HAP-1 (cell line): ENCODE results near the gene NSUN7.
"Not testable (repeated sequence)": the region's sequence is repeated elsewhere in the genome, so short reads cannot be mapped to it uniquely, and the experiment has no call there.

Experiments
- DNase-seq, 2 experiments: peaks; one replicate each; pipeline ENCODE4 v3.0.0-alpha.2; 2016 to 2020; ENCODE audit warnings: low spot score in 2 of 2
- H3K27me3 ChIP-seq: fragments of 250-450 bp; sonication (Bioruptor Pico); 2 replicates; pipeline ENCODE4 v1.5.1; 2020; ENCODE audit warnings: low read depth, mild to moderate bottlenecking, moderate library complexity
- H3K36me3 ChIP-seq: fragments of 250-450 bp; sonication (Bioruptor Pico); replicated peaks from 2 replicates; pipeline ENCODE4 v1.5.1; 2020; ENCODE audit warnings: mild to moderate bottlenecking
- H3K4me1 ChIP-seq: fragments of 250-450 bp; sonication (Bioruptor Pico); 2 replicates; pipeline ENCODE4 v1.5.1; 2020; ENCODE audit warnings: mild to moderate bottlenecking
- H3K4me3 ChIP-seq: fragments of 250-450 bp; sonication (Bioruptor Pico); 2 replicates; pipeline ENCODE4 v1.5.1; 2020; ENCODE audit warnings: mild to moderate bottlenecking, moderate library complexity
- H3K9me3 ChIP-seq: fragments of 250-450 bp; sonication (Bioruptor Pico); 2 replicates; pipeline ENCODE4 v1.5.1; 2020; ENCODE audit warnings: mild to moderate bottlenecking, moderate library complexity
- in situ Hi-C: fragments of 300-500 bp; cut with MboI; formaldehyde crosslinking; loops from 3 replicates; pipeline ENCODE4 v1.14.3; 2020; ENCODE audit warnings: low sequenced_read_pairs, inconsistent platforms, mixed read lengths

NSUN7 gene

DNA sequence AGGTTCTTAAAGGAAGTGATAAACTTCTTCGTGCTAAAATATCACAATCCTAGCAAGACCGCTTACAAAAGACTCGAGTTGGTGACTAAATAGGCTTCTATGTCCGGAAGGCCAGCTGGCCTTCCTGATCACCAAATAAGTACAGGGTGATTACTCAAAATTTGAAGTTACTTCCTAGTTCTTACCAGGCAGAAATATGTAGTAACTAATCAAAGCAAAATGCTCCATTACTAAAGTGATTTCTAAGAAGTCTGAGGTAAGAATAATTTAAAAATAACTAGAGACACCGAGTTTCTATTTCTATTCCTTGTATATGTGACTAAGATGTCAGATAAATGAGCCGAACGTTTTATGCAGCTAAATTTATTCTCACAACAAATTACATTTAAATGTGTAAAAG lies 62.2 kb downstream of the NSUN7 start:
- Histone ChIP-seq H3K36me3 (peaks cover 8% of the 10 kb centered on the region; the same call in 1 of the 2 replicates), H3K9me3 (no peaks in the 10 kb centered on the region), H3K4me1 (no peaks in the 10 kb centered on the region), H3K4me3 (no peak overlapping the region), H3K27me3 (no peaks in the 10 kb centered on the region)
- in situ Hi-C loops, result no loop called here
- DNase-seq, result no peak

- no peaks in the 10 kb centered on the region for H3K9me3 ChIP-seq
- H3K27me3 ChIP-seq, result no peaks in the 10 kb centered on the region
- no peak overlapping the region for H3K4me3 ChIP-seq
- in situ Hi-C loops, result no loop called here
- DNase-seq, result no peak
- no peaks in the 10 kb centered on the region for H3K4me1 ChIP-seq
- H3K36me3 ChIP-seq, result peaks cover 8% of the 10 kb centered on the region
Measured at GRCh38 chr4:40812386-40812785, 62.6 kb downstream of the NSUN7 start.

- Histone ChIP-seq H3K9me3 (no peaks in the 10 kb centered on the region), H3K27me3 (no peaks in the 10 kb centered on the region), H3K4me1 (no peaks in the 10 kb centered on the region), H3K36me3 (peaks cover 8% of the 10 kb centered on the region), H3K4me3 (no peak overlapping the region)
- no peak for DNase-seq
- in situ Hi-C loops, result no loop called here
Measured at GRCh38 chr4:40812856-40813255, 63.1 kb downstream of the NSUN7 start.

GRCh38 chr4:40817157-40817556 lies 67.4 kb downstream of the NSUN7 start:
- not testable (repeated sequence) for DNase-seq
- H3K36me3 ChIP-seq, result peaks cover 21% of the 10 kb centered on the region

GRCh38 chr4:40820101-40820500 lies 70.3 kb downstream of the NSUN7 start:
- DNase-seq, result no peak
- Histone ChIP-seq H3K4me1 (no peaks in the 10 kb centered on the region), H3K36me3 (peaks cover 33% of the 10 kb centered on the region), H3K9me3 (no peaks in the 10 kb centered on the region), H3K27me3 (no peaks in the 10 kb centered on the region), H3K4me3 (no peak overlapping the region)
- in situ Hi-C loops, result no loop called here

More at GRCh38 chr4:40817157-40817556, 67.4 kb downstream of the NSUN7 start:
- H3K9me3 ChIP-seq, H3K4me1 ChIP-seq, H3K4me3 ChIP-seq, H3K27me3 ChIP-seq, in situ Hi-C loops: not testable (repeated sequence)

DNA sequence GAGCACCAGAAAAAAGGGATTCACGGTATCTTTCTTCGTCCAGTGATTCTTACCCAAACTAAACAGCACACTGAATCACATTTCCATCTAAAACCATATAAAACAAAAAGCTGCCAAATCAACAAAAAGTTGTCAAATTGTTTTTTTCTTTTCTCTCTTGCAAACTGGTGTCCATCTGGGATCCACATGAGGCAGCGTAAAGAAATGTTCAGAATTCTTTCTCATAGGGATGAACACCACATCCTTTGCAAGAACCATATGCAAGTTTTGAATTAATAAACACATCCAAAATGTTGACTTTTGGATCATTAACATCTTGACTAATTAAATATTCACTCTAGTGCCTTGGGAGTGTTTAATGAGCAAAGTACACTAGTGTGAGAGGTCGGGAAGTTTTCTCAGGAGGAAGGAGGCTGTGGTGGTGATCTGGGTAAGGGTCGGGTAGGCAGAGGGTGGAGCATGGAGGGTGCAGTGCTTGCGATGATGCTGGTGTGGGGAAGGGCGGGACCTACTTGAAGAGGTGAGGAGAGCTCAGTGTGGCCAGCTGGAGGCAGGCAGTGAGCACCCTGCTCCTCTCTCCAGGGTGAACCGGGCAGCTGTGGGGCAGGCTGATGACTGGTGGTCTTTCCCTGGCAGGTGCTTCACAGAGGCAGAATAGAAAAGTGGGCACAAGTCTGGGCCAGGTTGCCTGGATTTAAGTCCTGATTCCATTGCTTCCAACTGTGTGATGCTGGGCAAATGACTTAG lies 72.8 kb downstream of the NSUN7 start:
- H3K4me1 ChIP-seq, result no peaks in the 10 kb centered on the region
- H3K36me3 ChIP-seq, result peaks cover 30% of the 10 kb centered on the region
- DNase-seq, result no peak
- no peak overlapping the region for H3K4me3 ChIP-seq
- H3K27me3 ChIP-seq, result no peaks in the 10 kb centered on the region
- in situ Hi-C loops, result no loop called here
- no peaks in the 10 kb centered on the region for H3K9me3 ChIP-seq

DNA sequence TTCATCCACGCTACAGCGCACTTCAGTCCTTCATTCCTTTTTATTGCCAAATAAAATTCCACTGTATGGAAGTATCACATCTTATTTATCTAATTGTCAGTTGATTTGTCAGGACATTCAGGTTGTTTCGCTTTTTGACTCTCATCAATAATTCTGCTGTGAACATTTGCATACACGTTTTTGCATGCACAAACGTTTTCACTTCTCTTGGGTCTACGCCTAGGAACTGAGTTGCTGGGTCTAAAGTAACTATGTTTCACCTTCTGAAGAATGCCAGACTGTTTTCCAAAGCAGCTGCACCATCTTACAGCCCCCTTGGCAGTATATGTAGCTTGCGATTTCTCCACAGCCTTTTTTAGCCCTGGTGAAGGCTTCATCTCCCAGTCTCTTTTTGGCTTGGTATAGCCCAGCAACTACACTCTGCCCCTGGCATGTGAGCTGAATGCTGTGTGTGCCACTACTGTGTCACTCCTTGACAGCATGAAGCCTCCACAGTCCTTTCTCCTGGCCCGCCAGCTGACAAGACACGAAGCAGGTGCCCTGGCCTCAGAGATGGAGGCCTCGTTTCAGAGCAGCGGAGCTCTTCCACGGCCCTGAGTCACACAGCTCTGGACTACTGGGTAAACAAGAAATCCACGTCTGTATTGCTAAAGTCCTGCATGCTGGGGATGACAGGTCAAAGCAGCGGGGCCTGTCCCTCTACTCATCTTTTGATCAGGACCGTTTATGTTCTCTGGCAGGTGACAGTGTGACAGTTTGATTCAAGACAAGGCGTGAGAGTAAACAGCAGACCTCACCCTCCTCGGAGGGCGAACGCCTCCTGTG lies 75.5 kb downstream of the NSUN7 start:
- no peaks in the 10 kb centered on the region for H3K27me3 ChIP-seq
- no peaks in the 10 kb centered on the region for H3K4me1 ChIP-seq
- DNase-seq, result no peak
- peaks cover 30% of the 10 kb centered on the region for H3K36me3 ChIP-seq
- H3K9me3 ChIP-seq, result no peaks in the 10 kb centered on the region
- no peak overlapping the region for H3K4me3 ChIP-seq
- in situ Hi-C loops, result no loop called here

- Histone ChIP-seq H3K27me3 (no peaks in the 10 kb centered on the region), H3K4me3 (no peak overlapping the region), H3K9me3 (no peaks in the 10 kb centered on the region), H3K36me3 (peaks cover 21% of the 10 kb centered on the region), H3K4me1 (peaks cover 6% of the 10 kb centered on the region; the same call in 1 of the 2 replicates)
- in situ Hi-C loops, result no loop called here
- DNase-seq, result no peak
Measured at GRCh38 chr4:40826821-40827220, 77.1 kb downstream of the NSUN7 start.

DNA sequence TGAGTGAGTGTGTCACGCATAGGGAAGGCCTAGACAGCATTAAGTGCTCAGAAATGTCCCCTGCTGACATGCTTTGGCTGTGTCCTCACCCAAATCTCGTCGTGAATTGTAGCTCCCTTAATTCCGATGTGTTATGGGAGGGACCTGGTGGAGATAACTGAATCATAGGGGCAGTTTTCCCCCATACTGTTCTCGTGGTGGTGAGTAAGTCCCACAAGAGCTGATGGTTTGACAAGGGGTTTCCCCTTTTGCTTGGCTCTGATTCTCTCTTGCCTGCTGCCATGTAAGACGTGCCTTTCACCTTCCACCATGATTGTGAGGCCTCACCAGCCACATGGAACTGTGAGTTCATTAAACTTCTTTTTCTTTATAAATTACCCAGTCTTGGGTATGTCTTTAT lies 78.0 kb downstream of the NSUN7 start:
- H3K4me1 ChIP-seq, result peaks cover 8% of the 10 kb centered on the region; the same call in 1 of the 2 replicates
- H3K9me3 ChIP-seq, result no peaks in the 10 kb centered on the region
- H3K36me3 ChIP-seq, result peaks cover 12% of the 10 kb centered on the region
- in situ Hi-C loops, result no loop called here
- H3K27me3 ChIP-seq, result no peaks in the 10 kb centered on the region
- no peak overlapping the region for H3K4me3 ChIP-seq
- no peak for DNase-seq

DNA sequence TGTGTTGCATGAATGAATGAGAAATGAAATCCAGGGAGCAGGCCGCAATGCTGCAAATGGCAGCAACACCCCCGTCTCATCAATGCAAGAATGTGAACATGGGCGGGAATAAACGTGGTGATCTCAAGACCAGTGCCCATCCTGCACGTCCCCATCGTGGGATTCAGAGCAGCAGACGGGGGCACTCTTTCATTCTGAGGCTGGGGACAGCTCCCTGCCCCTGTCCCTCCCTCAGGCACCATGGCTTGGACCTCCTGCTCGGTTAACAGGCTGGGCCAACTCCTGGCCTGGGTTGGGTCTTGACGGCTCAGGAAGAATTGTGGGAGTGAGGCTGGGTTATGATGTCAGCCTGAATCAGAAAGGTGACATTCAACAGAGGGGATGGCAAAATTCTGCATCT lies 78.9 kb downstream of the NSUN7 start:
- H3K9me3 ChIP-seq, result no peaks in the 10 kb centered on the region
- DNase-seq, result no peak
- H3K4me1 ChIP-seq, result peaks cover 8% of the 10 kb centered on the region; the same call in 1 of the 2 replicates
- no peaks in the 10 kb centered on the region for H3K27me3 ChIP-seq
- H3K36me3 ChIP-seq, result peaks cover 2% of the 10 kb centered on the region; the same call in 1 of the 2 replicates
- in situ Hi-C loops, result no loop called here
- no peak overlapping the region for H3K4me3 ChIP-seq

GRCh38 chr4:40829586-40829985 lies 79.8 kb downstream of the NSUN7 start:
- peaks cover 2% of the 10 kb centered on the region; the same call in 1 of the 2 replicates for H3K36me3 ChIP-seq
- no peaks in the 10 kb centered on the region for H3K9me3 ChIP-seq
- H3K27me3 ChIP-seq, result no peaks in the 10 kb centered on the region
- in situ Hi-C loops, result no loop called here
- H3K4me3 ChIP-seq, result no peak overlapping the region
- DNase-seq, result no peak
- H3K4me1 ChIP-seq, result peaks cover 8% of the 10 kb centered on the region; the same call in 1 of the 2 replicates

DNA sequence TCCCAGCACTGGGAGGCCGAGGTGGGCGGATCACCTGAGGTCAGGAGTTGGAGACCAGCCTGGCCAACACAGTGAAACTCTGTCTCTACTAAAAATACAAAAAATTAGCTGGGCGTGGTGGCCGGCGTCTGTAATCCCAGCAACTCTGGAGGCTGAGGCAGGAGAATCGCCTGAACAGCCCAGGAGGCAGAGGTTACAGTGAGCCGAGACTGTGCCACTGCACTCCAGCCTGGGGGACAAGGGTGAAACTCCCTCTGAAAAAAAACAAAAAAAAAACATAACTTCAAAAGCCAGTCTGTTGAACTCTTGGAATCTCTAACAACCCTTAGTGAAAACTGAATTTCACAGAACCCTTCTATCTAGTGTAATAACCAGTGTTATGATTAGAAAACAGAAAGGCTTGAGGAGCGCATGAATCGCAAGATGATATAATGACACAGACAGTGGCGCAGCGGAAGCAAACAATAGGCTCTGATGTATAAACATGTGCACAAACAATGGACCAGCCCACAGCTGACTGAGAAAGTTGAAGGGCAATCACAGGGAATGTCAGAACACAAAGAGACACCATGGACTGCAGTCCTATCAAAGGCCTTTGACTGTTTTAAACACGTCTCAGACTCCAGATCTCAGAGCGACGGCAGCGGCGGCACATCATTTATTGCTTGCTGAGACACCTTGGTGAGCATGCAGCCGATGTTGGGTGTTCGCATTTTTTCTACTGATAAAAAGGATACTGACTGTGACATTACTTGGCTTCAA lies 81.6 kb downstream of the NSUN7 start:
- DNase-seq, result peak; percentile 20 to 44
- H3K27me3 ChIP-seq, result no peaks in the 10 kb centered on the region
- peaks cover 2% of the 10 kb centered on the region; the same call in 1 of the 2 replicates for H3K36me3 ChIP-seq
- no peaks in the 10 kb centered on the region for H3K9me3 ChIP-seq
- no peak overlapping the region for H3K4me3 ChIP-seq
- H3K4me1 ChIP-seq, result peaks cover 8% of the 10 kb centered on the region; the same call in 1 of the 2 replicates
- in situ Hi-C loops, result no loop called here

DNA sequence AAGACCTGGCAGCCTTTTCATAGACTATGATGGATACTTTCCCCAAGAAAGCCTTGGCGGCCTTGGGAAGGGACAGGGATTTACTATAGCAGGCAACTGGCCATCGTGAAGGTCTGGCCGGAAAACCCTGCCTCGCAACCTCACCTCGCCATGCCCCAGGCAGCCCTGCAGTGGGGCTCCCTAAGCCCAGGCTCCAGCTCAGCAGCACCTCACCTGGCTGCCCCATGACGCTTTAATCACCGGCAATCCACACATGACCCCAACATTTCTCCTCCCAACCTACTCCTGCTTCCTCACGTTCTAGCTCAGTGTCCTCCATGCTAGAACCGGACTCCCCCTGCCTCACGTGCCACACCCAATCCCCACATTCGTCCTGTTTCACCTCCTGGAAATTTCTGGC lies 82.4 kb downstream of the NSUN7 start:
- no peak for DNase-seq
- H3K36me3 ChIP-seq, result no peaks in the 10 kb centered on the region; the same call in 1 of the 2 replicates
- peaks cover 8% of the 10 kb centered on the region; the same call in 1 of the 2 replicates for H3K4me1 ChIP-seq
- H3K9me3 ChIP-seq, result no peaks in the 10 kb centered on the region
- no peak overlapping the region for H3K4me3 ChIP-seq
- H3K27me3 ChIP-seq, result no peaks in the 10 kb centered on the region
- in situ Hi-C loops, result no loop called here
